ENCODE measurements around the gene KLF7.
"Not testable (repeated sequence)": the region's sequence is repeated elsewhere in the genome, so short reads cannot be mapped to it uniquely, and the experiment has no call there.

Gene KLF7

DNA sequence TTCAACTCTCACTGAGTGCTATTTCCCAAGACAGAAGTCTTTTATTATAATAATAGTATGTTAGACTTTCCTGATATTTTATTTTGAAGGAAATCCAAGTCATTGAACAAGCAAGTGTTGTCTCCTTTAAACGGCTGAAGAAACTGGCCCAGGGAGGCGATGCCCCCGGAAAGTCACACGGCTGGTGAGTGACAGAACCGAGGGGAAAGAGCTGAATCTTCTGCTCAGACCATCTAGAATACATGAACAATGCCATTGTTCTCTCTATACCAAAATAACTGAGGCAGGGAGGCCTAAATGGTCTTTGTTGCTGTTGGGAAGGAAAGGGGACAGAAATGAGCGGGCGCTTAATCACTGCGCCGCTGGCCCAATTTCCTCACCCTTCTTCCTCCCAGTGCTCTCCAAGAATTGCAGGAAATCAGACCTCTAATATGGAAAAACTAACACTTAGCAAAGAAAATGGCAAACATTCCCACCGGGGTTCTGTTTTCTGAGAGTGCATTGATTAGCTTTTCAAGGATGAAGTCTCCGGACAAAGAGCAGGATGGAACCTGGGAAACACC is 101.5 kb downstream of the KLF7 start:
- DNase-seq (ENCODE audit: low spot score), result no peak

GRCh38 chr2:207061181-207061580 is 104.6 kb downstream of the KLF7 start:
- no peak for DNase-seq (ENCODE audit: low spot score)

DNA sequence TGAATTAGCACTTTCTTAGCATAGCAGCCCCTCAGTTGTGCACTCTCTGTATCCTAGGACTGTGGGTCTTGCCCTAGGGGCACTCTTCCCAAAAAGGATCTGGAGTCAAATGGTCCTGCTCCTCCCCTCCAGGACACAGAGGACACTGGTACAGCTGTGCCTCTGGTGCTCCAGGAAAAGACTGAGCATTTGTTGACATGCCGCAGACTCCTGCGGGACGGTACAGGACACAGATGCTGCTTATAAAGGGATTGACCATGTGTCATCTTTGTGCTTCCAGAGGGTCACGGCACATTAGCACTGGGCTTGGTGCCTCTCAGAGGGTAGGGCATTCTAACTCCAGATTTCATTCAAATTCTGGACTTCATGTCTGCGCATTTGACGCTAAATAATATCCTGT is 110.5 kb downstream of the KLF7 start:
- DNase-seq (ENCODE audit: low spot score), result no peak

DNA sequence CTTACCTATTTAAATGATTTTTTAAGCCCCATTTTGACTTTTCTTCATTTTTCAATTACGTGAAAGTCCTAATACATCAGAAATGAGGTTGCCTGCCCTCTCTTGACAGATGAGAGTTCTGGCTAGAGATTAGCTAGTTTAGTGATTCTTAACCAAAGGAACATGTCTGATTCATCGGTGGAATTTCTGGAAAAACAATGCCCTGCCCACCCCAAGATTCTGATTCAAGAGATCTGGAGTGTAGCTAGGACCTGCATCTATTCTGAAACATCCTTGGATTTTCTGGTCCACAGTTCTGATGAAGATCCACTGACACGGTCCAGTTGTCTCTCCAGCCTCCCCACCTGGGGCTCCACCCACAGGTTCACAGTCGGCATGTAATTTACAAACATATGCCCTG is 111.2 kb downstream of the KLF7 start:
- no peak for DNase-seq (ENCODE audit: low spot score)

- DNase-seq (ENCODE audit: low spot score), result no peak
These were observed 114.3 kb downstream of the KLF7 start for GRCh38 chr2:207051385-207051965.

DNA sequence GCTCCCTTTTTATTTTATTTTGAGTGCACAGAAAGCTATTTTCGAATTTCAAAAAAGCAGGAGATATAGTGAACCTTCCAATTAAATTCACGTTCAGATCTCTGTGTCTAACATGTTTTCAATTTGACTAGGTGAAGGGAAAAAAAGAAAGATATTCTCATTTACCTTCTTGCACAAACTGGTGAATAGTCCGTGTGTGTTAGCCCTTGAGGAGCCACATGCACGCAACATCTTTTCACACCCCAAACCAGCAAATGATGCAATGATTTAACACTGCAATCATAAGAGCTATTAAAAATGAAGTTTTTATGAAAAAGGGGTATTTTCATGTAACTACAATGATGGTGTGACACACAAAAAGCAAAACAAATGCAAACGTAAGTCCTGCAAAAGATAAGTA is 116.6 kb downstream of the KLF7 start:
- no peak for DNase-seq (ENCODE audit: low spot score)

GRCh38 chr2:207048416-207048815 is 117.3 kb downstream of the KLF7 start:
- DNase-seq (ENCODE audit: low spot score), result no peak

GRCh38 chr2:207046724-207047123 is 119.0 kb downstream of the KLF7 start:
- peak; percentile 63 for DNase-seq (ENCODE audit: low spot score)

DNA sequence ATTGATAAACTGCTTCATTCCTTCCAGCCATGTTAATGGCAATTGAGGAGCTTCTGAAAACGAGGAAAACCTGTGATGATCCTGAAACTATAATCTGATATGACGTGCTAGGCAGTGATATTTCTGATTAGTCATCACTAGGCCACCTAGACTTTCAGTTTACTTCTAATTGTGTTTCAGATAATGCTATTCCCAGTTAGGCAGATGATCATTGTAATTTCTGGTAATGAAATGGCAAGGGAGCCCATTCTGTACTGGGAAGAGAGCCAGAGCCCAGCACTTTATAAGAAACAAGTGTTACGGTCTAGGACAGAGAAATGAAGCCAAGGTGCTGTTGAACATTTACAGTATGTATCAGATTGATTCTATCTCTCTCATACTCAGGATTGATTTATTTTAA is 120.2 kb downstream of the KLF7 start:
- no peak for DNase-seq (ENCODE audit: low spot score)

DNA sequence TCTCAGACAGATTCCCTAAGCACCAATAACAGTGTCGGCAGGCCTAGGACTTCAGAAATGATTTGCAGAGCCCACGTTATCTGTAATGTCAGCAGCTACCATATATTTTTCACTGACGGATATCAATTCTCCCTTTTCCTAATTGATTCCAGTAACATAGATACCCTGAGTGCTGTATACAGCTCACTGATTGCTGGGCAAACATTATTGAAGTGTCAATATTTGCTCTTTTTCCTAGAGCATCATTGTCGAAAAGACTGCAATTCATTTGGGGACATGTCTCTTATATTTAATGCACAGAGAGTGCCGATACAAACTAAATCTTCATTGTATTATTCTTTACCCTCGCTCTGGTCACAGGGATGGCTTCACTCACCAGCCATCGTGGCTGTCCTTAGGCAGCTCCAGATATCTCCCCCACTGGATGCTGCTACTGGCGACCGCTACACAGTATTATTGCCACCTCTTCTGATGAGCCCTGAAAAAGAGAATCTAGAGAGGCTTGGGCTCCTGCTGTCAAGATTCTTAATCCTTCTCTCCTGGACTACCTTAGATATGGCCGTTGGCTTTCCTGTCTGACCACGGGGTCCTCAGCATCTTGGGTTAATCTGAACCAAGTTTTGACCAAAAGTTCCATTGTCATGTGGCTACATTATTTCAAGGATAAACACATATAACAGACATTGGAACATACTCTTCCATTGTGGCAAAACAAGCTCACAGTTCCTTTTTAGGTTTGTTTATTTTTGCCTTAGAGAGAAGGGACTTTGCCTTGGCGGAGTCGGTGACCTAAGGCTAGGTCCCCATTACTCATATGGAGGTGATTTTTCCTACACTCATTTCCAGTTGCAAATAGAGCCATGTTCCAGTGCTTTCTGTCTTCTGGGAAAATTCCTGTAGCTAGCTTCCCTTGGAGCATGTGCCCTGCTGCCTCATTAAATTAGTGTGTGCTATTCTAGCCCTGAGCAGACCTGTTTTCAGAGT is 121.1 kb downstream of the KLF7 start:
- no peak for DNase-seq (ENCODE audit: low spot score)

- no peak for DNase-seq (ENCODE audit: low spot score)
These were observed 122.9 kb downstream of the KLF7 start for GRCh38 chr2:207042841-207043240.

DNA sequence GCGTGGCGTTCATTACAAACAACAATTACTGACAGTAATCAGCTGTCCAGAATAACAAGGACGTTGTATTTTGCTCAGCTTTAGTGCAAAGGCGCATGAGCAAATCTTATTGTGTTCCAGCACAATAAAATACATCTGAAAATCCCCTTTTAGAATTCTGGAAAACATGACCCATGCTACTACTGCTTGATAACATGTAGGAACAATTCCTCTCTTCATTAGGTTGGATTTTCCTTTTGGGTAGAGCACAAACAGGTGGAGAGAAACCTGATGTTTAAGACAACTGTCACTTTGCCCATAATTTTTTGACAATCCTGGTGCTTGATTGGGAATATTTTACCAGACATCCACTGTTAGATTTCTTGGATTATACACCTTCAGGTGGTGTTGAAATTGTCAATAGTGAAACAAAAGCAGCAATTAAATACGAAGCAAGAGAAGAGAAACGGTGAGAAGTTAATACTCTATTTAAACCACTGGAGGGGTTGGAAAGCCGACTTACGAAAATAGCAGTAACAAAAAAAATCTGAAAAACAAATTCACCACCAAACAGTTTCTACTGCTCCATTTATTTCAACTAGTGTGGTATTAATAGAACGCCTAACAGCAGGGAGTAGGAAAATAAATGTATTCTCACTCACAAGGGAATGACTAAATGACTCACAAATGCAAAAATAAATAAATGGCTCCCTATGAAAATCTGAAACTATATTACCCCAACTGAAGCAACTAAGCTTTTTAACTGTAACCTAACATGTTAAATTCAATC is 123.8 kb downstream of the KLF7 start:
- DNase-seq (ENCODE audit: low spot score), result no peak

- no peak for DNase-seq (ENCODE audit: low spot score)
These were observed 124.5 kb downstream of the KLF7 start for GRCh38 chr2:207041279-207041678.

DNA sequence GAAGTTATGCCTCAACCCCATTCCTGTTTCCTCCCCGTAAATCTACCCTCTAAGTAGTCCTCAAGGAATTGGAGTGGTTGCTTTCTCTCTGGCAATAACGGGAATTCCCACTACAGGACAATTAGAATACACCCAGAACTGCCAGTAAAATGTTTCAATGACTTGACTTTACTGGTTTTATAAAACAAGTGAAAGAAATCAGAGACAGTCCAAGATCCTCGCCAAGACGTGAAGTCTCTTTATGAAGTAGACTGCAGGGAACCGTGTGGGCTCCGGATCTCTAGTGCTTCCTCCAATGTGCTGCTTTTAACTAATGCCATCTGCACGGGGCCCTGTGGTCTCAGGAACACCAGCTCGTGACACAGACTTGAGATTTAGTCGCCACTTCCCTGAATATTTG is 125.1 kb downstream of the KLF7 start:
- DNase-seq (ENCODE audit: low spot score), result no peak

DNA sequence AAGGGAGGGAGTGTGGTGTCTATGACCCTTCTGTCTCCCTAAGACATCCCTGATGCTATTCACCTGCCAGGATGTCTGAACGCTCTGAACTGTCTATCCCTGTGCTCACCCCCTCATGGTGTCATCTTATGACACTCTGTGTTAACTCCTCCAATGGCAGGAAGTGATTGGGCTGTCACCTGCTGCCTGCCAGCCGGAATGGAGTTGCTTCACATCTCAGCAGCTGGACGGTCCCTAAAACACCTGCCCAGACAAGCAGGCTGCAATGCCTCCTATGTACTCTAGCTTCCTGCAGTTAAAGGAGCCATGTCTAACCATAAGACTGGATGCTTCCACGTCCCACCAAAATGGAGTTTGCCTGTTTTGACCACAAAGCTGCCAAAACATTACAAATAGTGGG is 126.5 kb downstream of the KLF7 start:
- no peak for DNase-seq (ENCODE audit: low spot score)

DNA sequence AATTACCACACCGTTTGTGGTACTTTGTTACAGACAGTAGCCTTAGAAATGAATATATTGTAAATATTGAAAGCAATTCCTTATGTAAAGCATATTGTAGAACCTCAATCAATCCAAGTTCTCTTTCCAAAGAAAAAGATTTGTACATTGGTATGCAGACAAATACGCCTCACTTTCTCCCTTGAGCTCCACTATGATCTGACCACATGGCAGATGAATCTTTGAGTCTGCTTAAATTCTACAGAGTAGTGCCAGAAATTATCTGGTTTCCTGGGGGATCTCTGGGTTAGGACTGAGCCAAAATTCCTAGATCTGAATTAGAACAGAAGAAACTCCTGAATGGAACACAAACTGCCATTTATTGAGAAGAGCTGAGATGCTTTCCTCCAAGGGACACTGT is 127.4 kb downstream of the KLF7 start:
- no peak for DNase-seq (ENCODE audit: low spot score)

DNA sequence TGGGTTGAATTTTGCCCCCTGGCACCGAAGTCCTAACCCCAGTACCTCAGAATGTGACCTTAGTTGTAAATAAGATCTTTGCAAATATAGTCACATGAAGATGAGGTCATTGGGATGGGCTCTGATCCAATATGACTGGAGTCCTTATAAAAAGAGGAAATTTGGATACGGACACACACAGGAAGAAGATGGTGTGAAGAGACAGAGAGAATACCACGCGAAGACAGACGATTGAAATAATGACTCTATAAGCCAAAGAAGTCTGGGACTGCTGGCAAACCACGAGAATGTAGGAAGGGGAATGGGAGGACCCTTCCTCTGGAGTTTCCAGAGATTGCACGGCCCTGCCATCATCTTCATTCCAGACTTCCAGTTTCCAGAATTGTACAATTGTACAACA is 127.9 kb downstream of the KLF7 start:
- no peak for DNase-seq (ENCODE audit: low spot score)

DNA sequence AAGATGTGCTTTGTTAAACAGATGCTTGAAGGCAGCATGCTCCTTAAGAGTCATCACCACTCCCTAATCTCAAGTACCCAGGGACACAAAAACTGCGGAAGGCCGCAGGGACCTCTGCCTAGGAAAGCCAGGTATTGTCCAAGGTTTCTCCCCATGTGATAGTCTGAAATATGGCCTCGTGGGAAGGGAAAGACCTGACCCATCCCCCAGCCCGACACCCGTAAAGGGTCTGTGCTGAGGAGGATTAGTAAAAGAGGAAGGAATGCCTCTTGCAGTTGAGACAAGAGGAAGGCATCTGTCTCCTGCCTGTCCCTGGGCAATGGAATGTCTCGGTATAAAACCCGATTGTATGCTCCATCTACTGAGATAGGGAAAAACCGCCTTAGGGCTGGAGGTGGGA is 128.7 kb downstream of the KLF7 start:
- not testable (repeated sequence) for DNase-seq (ENCODE audit: low spot score)

DNA sequence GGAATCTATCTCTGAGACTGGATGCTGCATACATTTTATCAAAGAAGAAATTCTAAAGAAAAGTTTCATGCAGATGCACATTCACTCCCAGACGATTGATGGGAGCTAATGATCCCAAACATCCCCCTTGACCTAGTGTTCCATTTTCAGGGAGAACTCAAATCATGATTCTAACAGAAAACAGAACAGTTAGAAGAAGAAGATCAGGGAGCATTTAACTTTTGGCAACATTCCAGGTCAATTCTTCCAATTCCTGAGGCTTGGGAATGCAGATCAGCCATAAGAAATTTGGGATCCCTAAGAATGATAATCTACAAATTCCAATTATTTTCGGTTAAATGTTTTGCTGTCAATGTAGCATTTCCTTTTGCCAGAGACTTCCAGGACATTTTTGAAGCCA is 129.9 kb downstream of the KLF7 start:
- DNase-seq (ENCODE audit: low spot score), result no peak

DNA sequence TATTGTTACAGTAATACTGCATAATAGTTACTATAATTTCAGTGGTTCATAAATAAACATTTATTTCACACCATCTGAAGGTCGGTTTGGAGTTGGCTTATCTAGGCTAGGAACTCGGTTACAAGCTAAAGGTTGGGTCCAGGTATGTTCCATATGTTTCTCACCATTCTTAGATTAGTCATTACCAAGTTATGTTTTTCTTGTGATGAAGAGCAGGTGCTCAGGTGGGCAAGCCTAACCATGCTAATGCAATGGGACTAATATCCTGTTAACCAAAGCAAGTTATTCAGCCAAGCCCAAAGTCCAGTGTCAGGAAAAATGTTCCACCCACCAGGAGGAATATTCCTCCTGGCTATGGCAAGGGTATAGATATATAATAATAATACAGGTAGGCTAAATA is 133.3 kb downstream of the KLF7 start:
- DNase-seq (ENCODE audit: low spot score), result no peak
